A549 treated with dexamethasone at 1 μM for 4 hours (cell line): ENCODE measurements around the gene COA1. TPM values are rescaled to one million over a fixed set of nuclear protein-coding genes. Genes with fewer than 3 reads are reported as not detected.

Experiments used
- total RNA-seq: library from RNA; stranded (reverse); fragments of 200-300 nt; extraction: Qiagen RNA extraction; gene quantifications from 5 replicates; pipeline ENCODE4 v1.2.3, GENCODE V29; 2022

COA1 gene
- total RNA-seq: 84.7 to 92.8 TPM (median 87.8 TPM) in 5 replicates

DNA sequence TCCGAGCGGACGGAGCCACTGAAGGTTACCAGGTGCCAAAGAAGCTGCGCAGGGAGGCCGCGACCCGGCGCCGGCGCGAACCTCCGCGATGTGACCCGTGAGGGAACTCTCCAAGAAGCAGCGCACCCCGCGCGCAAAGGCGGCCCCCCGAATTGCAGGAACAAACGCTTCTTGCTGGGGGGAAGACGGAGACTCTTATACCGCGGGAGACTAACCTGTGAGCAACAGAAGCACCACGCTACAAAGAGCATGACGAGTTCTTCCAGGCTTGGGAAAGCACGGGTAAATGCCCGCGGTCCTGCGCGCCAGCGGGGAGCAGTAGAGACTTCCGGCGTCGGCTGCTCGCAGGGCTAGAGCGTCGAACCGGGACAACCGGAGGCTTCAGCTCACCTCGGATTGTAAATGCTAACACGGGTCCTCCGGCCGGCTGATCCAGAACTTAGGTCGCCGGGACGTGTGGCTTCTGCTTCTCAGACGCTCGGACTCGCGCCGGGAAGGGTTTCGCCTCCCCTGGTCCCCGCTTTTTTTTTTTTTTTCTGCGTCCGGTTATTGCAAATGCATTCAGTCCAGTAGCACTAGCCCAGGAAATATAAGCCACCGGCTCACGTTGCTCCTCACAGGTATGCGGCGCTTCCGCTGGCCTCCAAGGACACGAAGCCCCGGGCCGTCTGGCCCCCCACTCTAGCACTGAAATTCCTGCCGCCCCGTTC lies at the start of gene COA1:
TSS of gene COA1 (minus strand) at position 310 of the 710 bp plus-strand sequence. CDS start 80,909 bp downstream, outside the sequence.

GRCh38 chr7:43758029-43758821 lies 28.9 kb upstream of the COA1 start, which contains the start of gene BLVRA:
Gene BLVRA (plus strand): TSS chr7:43758680. CDS start chr7:43771159, 12,479 bp downstream.

Other genes starting within 250 kb of the COA1 start
- gene STK17A, start 146.4 kb downstream of the COA1 start, total RNA-seq: 21.7 to 24.5 TPM (median 23.5 TPM) in 5 replicates
- gene BLVRA, start 29.2 kb upstream of the COA1 start, total RNA-seq: 63.7 to 90.7 TPM (median 67.6 TPM) in 5 replicates
- 227 to 251 TPM (median 247 TPM) in 5 replicates for gene MRPS24, start 140.0 kb upstream of the COA1 start, total RNA-seq
- gene URGCP, start 177.1 kb upstream of the COA1 start, total RNA-seq: 24.7 to 30.4 TPM (median 29.4 TPM) in 5 replicates
- gene UBE2D4, start 196.9 kb upstream of the COA1 start, total RNA-seq: 8.0 to 11.7 TPM (median 11.0 TPM) in 5 replicates